GM21717 (cell line): ENCODE measurements around the gene ADAR.

ENCODE experiments used
- ATAC-seq: cut with Tn5 transposase; IDR thresholded peaks from one replicate; pipeline ENCODE4 v1.9.1; 2021; ENCODE audit warnings: mild to moderate bottlenecking, moderate library complexity; ENCODE audit not compliant: unreplicated experiment

ADAR gene

DNA sequence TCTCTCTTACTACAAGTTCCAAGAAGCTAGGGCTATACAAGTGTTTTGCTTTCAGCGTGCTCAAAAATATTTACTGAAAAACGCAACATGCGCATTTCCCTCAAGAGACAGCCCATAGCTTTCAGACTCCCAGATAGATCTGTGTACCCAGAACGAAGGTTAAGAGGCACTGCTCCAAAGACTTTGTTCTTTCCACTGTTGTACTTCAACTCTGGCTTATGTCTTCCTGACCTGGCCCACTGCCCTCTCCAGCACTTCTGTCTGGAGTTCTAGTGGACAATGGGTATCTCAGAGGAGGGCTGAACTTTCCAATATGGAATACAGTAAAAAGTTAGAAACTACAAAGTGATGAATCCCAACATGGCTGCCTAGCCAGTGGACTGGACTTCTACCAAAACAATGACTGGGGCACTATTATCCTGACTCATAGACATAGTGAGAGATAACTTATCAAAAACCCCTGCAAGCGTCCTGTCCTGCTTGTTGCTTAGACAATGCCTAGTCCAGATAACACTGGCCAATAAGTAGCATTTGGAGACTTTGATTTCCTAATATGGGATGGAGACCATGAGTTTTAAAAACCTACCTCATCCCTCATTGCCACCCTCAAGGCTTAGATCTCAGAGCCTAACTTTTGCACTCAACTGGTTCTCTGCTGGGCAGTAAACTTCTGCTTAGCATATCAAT lies 8.8 kb upstream of the ADAR start:
- ATAC-seq, result no peak

DNA sequence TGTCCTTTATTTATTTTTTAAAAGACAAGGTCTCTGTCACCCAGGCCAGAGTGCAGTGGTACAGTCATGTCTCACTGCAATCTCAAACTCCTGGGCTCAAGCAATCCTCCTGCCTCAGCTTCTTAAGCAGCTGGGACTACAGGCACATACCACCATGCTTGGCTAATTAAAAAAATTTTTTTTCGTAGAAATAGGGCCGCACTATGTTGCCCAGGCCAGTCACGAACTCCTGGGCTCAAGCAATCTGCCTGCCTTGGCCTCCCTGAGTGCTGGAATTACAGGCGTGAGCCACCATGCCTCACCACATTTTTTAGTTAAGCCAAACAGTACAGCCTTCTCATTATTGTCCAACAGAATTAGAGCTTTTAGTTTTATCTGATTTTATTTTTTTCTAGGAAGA lies 7.4 kb upstream of the ADAR start:
- ATAC-seq, result no peak

DNA sequence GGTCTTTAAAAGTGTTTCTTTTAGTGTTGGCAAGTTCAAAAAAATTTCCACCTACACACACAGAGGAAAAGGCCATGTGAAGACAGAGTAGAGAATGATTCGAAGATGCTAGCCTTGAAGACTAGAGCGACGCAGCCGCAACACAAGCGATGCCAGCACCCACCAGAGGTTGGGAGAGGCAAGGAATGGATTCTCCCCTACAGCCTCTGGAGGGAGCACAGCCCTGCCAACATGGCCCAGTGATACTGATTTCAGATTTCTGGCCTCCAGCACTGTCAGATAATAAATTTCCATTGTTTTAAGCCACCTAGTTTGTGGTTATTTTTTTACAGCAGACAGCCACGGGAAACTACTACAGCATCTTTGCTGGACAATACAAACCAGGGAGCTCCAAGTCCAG lies 6.9 kb upstream of the ADAR start:
- ATAC-seq, result no peak

DNA sequence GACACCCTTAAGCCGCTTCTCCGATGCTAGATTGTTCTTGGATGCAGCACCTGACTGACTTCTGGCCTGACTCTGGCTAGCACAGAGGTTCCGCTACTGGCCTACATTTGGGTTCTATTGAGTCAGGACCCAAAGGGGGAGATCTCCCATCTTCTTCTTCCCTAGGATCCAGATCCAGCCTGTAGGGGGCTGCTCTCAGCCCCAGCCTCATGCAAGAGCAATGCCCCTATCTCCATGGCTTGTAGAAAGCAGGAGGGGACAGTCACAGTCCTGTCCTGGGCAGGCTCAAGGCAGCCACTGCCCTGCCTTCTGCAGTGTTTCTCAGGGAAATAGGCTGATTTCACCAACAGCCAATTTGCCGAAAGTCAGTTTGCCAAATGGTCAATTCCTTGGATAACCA lies 6.3 kb upstream of the ADAR start:
- ATAC-seq, result no peak

DNA sequence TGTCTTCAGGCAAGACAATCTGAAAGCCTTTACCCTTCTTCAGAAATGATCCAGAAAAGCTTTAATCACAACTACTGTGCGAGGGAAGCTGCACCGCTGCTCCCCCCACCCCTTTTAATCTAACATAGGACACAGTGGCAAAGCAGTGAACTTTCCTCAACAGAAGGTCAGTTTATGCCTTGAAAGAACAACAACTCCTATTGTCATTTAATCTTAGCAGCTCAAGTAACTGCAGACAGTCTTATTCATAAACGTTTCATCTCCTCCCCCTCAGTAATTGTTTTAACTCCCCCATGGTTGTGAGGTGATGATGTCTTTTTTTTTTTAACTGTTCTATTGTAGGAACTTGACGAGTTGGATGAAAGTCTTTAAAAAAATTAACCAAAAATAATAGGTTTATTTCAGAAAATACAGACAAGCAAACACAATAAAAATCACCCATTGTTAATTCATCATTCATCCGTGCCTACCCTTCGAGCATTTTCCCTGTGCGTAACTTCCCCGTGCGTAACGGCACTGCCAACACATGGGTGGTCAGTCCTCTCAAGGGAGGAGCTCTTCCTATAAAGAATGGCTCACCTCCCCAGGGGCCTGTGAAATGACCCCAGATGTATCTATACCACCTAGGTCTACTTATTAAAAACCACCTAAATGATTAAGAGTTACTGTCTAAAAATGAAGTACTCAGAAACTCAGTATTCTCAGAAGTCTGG lies 3.3 kb upstream of the ADAR start:
- no peak for ATAC-seq

DNA sequence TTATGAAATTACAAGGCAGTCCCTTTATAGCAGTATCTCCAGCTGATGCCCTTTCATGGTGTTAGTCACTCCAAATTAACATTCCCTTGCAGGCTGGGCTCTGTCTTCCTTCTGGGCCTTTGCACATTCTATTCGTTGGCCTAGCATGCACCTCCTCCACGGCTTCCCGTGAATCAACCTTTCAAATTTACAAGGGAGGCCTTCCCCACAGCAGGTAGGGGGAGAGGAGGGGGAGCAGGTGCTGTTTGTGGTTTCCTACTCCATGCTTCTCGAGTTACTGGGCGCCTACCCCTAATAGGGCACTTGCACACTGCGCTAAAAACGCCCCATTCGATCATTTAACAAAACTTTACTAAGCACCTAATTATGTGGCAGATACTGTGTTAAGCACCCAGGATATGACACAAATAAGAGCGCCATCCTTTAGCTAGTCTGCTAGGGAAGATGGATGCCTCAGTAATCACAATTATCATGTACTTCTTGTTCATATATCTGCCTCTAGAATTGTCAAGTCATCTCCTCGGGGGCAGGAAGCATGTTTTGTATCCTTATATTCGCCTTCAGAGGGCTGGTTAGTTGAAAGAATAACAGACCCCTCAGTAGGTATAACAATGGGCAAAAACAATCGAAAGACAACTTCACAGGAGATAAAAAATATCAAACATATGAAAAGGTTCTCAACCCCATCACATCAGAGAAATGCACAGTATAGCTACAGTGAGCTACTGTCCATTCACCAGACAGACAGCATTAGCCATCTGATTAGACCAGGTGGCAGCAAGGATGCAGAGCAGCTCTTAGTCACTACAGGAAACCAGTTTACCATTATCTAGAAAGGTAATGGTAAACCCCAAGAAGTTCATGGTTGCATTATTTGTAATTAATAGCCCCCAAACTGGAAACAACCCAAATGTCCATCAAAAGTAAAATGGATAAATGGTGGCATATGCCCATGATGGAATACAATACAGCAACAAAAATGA lies 1.7 kb upstream of the ADAR start:
- no peak for ATAC-seq

DNA sequence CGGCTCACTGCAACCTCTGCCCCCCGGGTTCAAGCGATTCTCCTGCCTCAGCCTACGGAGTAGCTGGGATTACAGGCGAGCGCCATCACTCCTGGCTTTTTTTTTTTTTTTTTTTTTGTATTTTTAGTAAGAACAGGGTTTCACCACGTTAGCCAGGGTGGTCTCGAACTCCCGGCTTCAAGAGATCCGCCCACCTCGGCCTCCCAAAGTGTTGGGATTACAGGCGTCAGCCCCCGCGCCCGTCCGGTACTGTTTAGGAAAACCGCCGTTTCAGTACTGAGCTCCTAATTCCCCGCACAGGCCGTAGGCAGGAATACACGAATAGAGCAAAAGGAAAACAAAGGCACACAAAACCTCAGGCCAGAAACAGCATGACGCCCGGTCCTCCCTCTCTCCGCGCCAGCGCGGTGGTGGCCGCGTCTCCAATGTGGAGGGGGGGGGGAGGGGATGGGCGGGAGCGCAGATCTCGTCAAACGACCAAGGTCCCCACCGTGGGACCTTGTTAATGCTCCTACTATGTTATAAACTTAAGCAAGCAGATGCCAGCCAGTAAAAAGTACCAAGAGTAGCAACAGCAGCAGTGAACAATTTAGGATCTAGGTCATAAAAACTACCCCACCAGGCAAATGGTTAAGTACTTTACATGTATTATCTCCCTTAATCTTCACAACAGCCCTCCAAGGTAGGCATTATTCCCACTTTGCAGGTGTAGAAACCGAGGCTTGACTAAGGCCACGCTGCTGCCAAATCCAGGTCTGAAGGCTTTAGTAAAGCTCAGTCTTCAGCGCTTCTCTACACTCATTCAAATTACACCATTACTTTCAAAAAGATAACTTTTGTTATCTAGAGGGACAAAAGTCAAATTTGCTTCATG lies 648 bp upstream of the ADAR start:
- ATAC-seq, result peak; percentile 15

DNA sequence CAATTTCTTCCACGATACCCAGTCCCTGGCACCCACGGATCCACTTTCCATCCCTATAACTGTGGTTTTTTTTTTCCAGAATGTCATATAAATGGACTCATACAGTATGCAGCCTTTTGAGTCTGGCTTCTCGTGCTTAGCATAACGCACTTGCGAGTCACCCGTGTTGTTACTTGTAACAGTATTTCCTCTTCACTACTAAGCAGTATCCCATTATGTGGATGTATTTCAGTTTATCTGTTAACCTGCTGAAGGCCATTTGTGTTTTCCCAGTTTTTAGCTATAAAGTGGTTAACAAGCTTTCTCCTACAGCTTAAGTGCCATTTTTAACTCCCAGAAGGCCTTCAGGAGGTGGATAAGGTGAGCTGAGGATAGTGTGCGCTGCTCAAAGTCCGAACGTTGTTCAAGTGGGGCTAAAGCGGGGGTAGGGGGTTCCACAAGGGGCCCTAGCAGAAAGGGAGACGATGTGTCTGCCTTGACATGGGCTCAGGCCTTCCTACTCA lies 829 bp downstream of the ADAR start:
- no peak for ATAC-seq

DNA sequence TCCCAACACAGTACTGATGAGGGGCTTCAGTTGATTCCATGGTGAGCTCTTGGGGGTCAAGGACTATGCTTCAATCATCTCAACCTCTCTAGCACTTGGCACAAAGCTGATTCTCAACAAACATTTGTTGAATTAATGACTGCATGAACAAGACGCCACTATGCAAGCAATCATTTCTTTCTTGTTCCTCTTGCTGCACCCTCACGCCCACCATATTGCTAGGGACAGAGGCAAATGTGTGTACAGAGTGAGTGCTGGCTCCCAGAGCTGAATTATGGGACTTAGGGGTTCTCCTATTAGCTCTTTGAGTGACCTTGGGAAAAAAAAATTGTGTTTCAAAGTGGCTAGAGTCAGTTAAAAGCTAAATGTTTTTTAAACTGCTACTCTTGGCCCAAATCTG lies 2.5 kb downstream of the ADAR start:
- no peak for ATAC-seq

DNA sequence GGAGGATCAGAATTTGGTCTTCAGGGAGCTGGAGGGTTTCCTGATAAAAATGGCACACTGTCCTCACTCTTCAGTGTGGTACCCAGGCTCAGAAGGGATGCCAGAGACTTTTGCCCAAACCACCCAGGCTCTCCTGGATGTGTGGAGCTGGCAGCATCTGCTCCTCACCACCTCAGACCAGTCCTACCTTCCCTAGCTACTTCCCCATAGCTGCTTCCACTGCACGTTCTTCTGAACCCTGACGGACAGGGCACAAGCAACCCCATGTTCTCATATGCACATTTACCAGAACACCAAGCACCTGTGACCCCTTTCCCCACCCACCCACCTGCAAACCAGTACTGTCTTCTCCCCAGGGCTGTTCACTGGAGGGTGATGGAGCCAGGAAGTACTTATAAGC lies 4.7 kb downstream of the ADAR start:
- ATAC-seq, result no peak

DNA sequence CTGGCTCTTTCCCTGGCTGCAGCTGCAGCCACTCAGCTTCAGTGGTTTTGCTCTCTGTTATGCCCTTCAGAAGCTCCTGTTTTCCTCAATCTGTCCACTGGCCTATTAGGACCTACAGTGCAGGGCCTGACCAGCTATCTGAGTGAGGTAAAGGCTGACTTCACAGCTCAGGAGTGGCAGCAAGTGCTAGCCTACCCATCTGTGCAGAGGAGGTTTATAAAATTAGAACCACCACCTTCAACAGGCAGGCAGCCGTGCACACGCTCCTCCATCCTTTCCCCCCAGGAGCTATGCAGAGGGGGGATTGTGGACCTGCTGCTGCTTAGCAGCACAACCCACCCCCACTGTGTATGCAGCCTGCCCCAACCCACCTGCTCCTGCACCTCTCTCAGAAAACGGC lies 8.3 kb downstream of the ADAR start:
- ATAC-seq, result no peak

DNA sequence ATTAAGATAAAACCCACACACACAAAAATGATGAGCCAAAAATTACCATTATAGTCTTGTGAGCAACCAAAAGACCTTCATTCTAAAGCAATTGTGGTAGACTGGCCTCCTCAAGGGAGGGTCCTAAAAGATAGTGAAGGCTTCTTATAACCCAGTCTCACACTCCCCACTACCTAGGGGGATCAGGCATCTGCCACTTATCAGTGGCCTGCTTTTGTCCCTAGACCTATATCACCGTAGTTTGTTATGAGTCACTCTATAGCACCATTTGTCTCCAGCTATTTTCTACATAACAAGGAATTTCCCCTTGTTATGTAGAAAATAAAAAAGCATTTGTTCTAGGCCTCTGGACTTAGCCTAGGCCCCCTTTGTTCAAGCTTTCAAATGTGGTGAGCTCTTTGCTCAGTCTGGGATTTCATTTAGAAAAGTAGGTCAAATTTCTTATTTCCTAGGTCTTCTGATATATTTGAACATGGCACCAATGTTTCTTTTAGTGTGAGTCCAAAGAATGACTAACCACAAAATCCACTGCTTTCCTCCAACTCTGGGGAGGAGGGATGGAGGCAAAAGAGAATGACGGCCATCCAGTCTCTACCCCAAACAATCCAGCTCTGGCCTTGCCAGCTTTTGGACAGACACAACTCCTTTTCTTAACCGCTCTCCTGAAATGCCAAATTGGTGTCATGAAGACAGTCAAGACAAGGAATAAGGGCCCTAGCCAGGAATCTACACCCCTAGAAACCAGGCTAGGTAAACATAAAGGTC lies 8.9 kb downstream of the ADAR start:
- no peak for ATAC-seq

DNA sequence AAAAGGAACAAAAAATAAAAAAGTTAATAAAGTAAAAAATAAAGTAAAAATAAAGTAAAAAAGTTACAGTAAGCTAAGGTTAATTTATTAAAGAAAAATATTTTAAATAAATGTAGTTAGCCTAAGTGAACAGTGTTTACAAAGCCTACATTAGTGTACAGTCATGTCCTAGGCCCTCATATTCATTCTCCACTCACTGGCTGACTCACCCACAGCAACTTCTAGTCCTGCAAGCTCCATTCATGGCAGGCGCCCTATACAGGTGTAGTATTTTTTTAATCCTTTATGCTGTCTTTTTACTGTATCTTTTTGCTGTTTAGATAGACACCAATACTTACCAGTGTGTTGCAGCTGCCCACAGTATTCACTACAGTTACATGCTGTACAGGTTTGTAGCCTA lies 12.4 kb downstream of the ADAR start:
- no peak for ATAC-seq

DNA sequence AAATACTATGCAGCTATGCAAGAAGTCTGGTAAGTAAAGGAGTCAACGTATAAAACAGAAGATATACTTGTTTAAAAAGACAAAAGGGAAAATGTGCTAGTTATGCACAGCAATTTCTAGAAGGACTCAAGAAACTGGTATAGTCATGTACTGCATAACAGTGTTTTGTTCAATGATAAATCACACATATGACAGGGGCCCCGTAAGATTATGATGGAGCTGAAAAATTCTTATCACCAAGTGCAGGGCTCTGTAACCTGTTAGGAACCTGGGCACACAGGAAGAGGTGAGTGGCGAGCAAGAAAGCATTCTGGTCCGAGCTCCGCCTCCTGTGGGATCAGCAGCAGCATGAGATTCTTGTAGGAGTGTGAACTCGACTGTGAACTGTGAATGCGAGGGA lies 13.2 kb downstream of the ADAR start:
- no peak for ATAC-seq

DNA sequence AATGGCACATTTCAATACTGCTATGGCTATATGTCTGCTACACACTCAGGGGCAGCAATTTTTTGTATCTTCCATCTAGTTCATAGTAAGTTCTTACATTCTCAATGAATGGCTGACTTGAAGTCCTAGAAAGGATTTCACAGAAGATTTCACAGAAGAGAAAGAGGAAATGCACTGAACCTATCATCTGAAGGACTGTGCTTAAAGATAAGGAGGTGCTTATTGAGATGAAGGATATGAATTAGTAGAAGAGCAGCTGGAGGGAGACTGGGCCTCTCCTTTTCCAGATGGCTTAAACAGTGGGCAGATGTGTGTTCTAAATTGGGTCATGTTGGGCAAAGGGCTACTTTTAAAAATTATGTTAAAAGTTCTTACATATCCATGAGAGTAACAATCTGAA lies 14.6 kb downstream of the ADAR start:
- ATAC-seq, result no peak

DNA sequence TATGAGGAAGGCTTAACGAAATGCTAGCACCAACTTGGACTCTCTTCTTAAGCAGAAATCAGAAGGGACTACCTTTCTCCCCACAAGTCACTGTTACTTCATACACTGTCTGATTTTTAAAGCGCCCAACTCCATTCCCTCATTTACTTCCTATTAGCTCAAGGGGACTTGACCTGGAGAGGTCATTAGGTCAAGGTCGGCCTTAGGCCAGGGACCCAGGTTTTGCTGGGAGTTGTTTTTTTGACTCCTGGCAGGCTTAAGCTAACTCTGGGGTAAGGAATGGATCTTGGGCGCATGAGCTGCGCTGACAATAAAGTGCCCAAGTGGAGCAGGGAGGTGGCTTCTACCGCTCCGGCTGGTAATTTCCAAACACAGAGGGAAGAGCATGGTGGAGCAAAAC lies 16.8 kb downstream of the ADAR start:
- no peak for ATAC-seq

DNA sequence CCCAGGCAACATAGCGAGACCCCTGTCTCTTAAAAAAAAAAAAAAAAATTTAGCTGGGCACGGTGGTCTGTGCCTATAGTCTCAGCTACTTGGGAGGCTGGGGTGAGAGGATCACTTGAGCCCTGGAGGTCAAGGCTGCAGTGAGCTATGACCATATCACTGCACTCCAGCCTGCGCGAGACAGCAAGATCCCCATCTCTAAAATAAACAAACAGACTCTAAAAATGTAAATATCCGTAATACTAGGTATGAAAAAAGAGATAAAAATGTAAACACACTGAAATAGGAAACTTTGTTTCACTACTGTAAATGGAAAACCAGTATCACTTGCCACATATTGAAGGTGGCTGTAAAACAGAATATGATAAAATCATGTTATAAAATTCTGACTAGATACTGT lies 17.2 kb downstream of the ADAR start:
- ATAC-seq, result no peak

DNA sequence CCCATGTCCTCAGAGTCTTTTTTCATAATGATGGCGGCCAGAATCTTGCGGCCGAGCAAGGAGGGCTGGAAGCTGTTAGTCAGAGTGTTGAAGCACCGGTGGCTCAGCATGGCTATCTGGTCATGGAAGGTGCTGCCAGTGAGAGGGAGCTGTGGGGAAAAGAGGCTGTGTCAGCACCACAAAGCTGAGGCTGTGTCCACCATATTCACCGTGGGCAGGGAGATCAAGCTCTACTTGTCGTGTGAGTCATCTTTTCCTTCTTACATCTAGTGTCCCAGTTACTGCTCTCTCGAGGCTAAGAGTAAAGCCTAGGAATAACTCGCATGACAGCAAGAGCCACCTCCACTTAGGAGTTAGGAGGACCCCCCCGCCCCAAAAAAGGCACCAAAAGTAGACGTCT lies 18.2 kb downstream of the ADAR start:
- ATAC-seq, result no peak

DNA sequence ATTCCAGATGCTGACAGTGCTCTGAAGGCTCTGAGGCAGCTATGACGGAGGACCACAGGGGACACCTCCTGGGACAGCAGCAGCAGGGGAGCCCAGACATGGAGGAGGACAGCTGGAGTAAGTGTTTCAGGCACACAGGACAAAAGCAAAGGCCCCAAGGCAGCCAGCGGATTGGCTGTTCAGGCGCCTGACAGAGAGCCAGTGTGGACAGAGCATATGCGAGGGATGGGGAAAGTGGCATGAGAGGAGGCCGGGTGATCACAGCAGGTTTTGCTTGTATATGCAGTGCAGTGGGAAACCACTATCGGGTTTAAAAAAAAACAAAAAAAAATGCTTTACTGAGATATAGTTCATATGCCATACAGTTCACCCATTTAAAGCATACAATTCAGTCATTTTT lies 21.3 kb downstream of the ADAR start:
- ATAC-seq, result no peak

DNA sequence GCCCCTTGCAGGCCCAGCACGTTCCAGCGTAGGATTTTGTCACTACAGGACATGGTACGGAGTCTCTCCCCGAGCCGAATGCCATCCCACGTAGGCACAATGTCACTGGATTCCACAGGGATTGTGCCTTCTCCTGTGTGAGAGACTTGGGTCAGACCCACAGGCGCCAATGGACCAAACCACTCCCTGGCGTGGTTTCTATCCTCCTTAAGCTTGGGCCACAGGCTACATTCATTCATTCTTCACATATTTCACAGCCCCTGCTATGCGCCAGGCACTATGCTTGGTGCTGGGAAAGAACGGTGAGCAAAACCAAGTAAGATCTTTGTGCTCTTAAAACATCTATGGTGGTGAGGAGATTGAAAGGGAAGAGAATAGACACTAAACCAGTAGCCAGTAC lies 21.8 kb downstream of the ADAR start:
- no peak for ATAC-seq
